NB4 (cell line): ENCODE measurements around the gene USH2A.

Experiments
- CTCF ChIP-seq: IDR thresholded peaks from one replicate; pipeline ENCODE4 v1.5.1; 2012; ENCODE audit warnings: low read depth, low read length
- MAX ChIP-seq: IDR thresholded peaks from 2 replicates; pipeline ENCODE4 v1.6.1; 2011; ENCODE audit warnings: low read depth, low read length
- POLR2A ChIP-seq: IDR thresholded peaks from 2 replicates; pipeline ENCODE4 v1.6.1; 2011; ENCODE audit warnings: mild to moderate bottlenecking; ENCODE audit not compliant: insufficient read length; ENCODE audit errors: extremely low read depth

- TF ChIP-seq CTCF (no peak), POLR2A (no peak), MAX (no peak)
These were observed 705.4 kb downstream of the USH2A start for GRCh38 chr1:215717677-215718426.
